Measurements from ENCODE around the gene DCTD.

Gene DCTD

DNA sequence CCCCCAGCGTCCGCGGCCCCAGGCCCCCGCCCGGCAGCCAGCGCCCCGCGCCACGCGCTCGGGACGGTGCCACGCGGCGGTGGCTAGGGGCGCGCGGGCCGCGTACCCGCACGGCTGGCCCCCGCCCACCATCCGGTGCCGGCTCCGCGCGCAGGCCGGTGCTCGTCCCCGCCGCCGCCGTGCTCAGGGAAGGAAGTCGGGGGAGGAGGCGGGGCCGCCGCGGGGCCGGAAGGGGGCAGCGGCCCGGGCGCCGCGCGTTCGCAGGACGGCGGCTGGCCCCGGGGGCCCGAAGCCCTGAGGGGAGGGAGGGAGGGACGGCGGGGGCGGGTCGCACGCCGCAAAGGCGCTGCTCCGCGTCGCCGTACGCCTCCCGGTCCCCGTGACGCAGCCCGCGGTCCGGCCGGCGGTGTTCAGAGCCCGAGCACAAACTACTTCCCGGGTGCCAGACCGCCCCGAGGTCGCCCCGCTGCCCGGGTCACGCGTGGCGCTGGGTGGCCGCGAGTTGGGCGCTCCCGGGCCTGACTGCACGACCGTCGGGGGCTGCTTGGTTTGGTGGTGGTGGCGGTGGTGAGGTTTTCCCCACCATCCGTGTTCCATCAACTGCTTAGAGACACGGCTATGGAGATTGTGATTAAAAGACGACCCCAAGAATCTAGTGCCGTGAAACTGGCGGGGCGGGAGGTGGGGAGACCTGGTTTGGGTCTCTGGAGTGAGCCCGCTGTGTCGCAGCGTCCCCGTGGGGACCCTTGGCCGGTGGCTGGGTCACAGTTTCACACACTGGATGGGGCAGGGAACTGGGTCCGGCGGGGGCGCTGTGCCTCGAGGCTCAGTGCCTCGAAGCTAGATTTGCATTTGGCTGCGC is at the start of gene DCTD:
Gene DCTD (minus strand): TSS at position 205 of the 862 bp plus-strand sequence. CDS start 1,818 bp downstream, outside the sequence.
- peak; percentile 81 to 83 for DNase-seq

DNA sequence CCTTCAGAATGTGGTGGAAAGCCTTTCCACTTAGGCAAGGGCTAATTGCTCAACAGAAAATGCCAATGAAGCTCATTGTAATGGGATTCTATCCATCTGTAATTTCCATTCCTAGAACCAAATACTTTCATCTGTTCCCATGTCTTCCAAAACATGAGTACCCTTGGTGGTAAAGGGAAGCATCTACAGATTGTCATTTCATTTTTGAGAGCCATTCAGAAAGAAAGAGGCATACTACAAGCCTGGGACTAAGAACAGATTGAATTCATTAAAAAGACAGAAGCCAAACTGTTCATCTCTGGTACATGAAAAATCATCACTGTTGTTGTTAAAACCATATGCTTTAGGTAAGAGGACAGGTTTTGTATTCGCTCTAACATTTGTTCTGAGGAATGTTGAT is 43.6 kb upstream of the DCTD start:
- no peak for DNase-seq

DNA sequence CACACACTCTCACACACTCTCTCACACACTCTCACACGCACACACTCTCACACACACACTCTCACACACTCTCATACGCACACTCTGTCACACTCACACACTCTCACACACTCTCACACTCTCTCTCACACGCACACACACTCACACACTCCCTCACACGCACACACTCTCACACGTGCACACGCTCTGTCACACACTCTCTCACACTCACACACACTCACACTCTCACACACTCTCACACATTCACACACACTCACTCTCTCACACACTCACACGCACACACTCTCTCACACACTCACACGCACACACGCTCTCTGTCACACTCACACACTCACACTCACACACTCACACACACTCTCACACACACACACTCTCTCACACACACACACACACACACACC is 43.0 kb upstream of the DCTD start:
- no peak for DNase-seq

DNA sequence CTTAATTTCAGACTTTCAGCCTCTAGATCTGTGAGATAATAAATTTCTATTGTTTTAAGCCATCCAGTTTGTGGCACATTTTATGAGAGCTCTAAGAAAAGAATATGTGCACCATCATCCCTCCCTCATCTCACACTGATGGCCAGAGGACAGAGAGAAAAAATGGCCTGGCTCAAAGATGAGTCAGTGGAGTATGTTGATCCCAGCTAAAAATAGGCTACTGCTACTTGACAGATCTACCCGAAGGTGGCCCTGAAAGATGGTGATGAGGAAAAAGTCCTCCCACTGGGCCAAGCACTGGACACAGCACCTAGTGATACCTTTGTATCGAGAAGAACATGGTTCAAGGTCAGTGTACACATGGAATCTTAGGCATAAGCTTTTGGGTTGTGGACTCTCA is 38.2 kb upstream of the DCTD start:
- no peak for DNase-seq

DNA sequence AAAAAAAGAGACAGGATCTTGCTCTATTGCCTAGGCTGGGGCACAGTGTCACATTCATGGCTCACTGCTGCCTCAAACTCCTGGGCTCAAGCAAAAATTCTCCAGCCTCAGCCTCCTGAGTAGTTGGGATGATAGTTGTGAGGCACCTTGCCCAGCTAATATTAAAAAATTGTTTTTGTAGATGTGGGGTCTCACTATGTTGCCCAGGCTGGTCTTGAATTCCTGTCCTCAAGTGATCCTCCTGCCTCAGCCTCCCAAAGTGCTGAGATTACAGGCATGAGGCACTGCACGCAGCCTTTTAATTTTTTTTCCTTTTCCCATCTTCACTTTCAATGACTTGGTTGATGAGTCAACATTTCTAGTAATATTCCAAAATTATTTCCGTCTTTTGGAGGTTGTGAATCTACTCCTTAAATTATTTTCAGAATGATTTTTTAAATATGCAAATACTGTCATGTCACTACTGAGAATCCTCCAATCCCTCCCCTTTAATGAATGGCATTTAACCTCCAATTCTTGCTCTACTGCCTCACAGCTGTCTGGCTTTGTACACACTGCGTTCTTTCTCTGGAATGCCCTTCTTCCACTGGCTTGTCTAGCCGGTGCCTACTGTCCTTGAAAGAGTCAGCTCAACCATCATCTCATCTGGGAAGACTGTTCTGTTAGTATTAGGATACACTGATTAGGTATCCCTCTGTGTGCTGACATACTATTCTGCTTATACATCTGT is 27.5 kb upstream of the DCTD start:
- no peak for DNase-seq

DNA sequence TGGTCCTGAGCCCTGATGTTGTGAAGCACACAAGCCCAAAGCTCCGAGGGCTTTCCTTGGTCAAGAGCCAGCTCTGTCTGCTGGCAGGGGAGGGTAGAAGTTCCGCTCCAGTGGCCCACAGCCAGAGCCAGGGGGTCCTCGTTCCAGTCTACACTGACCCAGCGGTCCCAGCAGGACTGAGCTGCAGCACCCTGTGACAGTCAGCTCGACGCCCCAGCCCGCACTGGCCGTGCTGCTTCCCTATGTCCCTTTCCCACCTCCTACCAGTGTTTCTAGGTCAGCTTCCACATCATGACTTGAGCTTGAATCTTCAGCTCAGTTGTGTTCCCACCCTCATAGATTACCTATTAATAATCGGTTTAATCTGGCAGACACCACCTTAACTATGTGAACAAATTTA is 22.5 kb upstream of the DCTD start:
- no peak for DNase-seq

DNA sequence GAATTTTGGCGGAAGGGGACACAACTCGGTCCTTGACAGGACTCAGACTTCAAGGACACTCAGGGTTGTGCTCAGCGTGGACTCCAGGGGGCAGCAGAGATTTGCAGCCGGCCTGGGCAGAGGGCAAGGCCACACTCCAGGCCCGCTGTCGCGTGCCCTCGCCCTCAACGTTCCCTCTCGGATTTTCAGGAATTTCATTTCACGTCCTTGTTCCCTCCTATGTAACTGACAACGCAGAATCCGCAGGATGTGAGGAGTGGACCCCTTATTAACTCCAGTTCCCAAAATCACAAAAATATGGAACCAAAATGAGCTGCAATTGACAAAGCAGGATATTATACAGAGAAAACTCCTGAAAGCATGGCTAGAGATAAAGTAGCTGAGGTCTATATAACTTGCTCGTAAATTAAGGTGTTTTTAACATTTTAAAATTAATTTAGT is 21.0 kb upstream of the DCTD start:
- peak; percentile 61 to 64 for DNase-seq

DNA sequence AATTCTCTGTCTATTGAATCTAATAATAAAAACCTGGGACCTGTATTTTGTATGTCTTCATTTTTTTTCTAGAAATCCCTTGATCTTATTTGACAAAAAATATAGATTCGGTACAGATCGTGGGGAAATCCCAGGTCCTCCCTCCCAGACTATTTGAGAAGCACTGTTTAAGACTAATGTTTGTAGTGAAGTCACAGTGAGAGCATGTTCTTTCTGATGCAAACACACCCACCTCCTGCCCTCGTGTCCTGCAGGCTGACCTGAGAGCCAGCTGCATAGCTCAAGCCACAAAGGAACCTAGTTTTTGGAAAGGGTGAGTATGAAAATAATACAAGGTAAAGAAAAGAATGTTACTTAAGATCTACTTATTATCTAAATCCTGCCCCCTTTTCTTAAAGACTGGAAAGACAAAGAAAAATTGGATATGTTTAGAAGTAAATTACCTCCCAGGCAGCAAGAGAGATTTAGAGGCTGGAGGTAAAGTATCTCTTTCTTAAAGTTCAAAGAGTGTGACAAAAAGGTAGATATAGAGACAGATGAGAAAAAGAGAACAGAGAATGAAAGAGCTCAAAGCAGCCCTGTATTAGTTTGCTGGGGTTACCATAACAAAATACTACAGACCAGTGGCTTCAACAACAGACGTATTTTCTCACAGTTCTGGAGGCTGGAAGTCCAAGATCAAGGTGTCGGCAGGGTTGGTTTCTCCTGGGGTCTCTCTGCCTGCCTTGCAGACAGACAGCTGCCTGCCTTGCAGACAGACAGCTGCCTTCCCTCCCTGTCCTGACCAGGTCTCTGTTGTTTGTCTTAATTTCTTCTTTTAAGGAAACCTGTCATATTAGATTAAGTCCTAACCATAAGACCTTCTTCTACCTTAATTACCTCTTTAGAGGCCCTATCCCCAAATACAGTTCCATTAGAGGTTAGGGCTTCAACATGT is 20.4 kb upstream of the DCTD start:
- DNase-seq = no peak

DNA sequence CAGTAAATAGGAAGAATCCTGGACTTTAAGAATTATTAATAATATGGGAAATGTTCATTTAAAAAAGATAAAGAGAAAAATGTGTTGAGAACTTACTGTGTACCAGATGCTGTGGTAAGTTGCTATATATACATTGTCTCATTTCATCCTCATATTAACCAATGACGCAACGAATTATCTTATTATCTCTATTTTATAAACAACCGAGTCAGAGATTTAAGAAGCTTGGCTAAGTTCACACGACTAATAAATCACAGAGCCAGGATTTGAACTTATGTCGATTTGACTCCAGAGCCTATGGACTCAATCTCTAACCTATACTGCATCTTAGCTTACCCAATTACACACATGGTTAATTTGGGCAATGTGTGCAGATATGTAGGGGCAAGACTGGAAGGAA is 15.5 kb upstream of the DCTD start:
- no peak for DNase-seq

DNA sequence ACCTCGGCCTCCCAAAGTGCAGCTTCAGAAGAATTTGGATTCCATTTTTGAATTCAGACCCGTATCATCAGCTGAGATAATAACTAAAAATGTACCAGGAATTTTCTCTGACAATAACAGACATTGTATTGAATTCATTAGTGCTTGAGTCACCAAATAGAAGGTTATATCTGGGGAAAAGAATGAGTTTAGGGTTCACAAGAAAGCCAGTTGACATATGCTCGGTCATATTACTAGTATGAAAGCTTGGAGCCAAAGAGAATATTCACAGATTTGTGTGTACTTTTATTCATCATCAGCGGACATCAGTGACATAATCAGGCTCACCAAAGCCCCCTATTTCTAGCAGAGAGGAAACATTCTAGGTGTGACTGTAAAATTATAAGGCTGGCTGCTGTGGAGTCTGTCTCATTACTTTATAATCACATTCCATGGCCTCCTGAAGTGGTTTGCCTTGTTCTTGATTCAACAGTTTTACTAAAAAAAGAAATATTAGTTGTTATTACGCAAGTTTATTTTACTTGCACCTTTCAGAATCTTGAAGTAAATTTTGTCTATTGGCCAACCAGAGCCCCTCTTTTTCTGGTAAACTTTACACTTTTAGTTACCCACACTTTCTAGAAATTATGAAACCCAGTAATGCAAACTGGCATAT is 14.6 kb upstream of the DCTD start:
- no peak for DNase-seq

DNA sequence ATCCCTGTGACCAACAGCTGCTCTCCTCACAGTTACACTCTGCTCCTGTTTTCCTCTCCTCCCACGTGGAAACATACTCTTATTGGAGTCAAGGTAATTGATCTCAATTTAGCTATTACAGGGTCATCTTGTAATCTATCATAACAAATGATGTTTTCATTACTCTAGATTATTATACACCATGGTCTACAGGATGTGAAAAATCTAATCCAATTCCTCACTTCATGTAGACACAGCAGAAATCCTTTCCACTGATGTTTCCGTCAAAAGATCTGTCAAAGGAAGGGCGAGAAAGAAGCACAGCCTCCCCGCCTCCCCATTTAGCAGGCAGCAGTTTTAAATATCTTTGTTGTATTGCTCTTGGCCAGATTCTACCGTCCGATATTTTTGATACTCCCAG is 13.7 kb upstream of the DCTD start:
- DNase-seq = no peak

DNA sequence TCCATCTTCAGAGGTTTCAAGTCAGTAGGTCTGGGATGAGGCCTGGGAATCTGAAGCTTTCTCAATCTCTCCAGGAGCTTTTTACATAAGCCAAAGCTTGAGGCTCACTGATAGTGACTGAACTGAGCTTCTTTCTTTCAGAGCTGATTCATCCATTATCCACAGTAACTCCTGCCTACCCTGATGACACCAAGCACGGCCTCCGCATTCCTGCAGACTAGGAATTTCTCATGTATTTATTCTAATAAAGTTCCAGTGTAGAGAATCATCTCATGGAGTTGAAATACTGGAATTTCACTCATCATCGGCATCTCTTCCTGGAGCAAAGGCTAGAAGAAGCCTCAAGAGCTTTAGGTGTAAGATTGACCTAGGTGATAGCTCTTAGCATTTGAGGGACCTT is 12.1 kb upstream of the DCTD start:
- no peak for DNase-seq

DNA sequence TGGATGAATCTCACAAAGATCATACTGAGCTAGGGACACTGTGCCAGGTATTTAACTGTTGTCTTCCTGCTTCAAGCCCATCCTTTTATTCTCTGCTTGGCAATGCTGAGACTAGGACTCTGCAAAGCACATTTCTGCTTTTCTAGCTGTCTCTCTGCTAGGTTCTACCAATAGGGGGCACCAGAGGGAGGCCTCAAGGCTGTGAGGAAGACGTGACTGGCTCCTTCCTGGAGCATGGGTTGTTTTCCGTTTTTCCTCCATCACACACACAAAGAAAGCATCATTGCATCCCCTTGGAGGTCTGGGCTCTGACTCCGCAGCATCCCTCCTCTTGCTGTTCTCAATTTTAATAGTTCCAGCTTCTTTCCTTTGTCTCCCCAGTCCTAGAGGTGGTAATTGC is 10.9 kb upstream of the DCTD start:
- DNase-seq = no peak

DNA sequence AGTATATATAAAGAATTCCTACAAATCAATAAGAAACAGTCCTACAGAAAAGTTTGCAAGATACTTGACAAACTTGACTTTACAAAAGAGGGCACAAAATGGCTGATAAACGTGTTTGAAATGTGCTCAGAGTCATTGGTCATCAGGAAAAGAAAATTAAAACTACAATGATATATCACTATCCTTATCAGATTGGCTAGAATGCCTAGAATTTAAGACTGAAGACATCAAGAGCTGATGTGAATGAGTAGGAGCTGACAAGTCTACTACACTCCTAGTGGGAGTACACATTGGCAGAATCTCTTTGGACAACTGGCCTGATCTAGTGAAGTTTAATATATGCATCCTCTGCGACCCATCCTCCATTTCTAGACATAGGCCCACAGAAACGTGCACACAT is 10.3 kb upstream of the DCTD start:
- DNase-seq = no peak

DNA sequence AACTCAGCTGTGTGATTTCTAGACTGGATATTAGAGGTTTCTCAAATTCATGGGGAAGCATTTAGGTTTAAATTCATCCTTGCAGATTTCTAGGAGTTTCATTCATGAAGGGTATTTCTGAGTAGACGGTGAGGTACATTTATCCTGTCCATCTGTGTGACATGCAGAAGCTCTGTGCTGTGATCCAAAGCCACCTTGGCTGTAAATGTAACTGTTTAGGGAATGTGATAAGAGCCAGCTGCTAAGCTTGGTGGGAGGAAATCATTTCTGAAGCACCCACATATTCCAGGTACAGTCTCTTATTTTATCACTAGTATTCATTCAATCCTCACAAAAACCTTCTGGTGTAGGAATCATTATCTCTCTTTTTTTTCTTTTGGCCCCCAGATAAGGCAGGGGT is 8.7 kb upstream of the DCTD start:
- DNase-seq = no peak

DNA sequence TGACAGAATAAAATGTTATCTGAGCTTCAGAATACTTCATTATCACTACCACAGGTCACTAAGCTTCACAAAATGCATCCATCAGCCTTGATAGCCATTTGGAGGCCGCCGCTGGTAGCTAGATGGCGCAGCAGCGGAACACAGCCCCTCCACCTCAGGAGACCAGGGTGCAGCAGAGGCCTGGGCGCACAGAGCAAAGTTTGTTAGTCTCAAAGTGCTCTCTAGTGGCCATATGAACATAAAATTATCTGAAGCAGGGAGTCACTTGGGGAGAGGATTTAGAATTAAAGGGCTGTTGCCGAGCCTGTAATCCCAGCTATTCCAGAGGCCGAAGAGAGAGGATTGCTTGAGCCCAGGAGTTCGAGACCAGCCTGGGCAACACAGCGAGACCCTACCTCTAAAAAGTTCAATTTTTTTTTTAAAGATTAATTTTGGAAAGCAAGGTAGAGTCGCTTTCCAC is 8.1 kb upstream of the DCTD start:
- peak; percentile 73 to 79 for DNase-seq

DNA sequence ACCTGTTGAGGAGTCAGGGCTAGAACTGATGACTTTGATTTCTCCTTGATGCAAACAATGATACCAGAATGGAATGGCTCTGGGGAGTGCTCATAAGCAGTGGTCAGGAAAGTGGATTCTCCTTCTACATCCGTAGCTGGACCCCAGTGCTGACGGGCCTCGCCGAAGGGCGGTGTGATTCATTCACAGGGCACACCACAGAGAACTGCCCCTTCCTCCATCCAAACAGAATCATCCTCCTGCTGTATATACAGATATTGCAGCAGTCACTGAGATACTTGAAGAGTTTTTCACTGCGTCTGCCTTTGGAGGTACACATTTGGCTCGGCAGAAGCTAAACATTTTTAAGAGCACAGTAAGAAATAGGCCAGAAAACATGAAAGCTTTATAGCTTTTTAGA is 7.3 kb upstream of the DCTD start:
- DNase-seq = no peak

DNA sequence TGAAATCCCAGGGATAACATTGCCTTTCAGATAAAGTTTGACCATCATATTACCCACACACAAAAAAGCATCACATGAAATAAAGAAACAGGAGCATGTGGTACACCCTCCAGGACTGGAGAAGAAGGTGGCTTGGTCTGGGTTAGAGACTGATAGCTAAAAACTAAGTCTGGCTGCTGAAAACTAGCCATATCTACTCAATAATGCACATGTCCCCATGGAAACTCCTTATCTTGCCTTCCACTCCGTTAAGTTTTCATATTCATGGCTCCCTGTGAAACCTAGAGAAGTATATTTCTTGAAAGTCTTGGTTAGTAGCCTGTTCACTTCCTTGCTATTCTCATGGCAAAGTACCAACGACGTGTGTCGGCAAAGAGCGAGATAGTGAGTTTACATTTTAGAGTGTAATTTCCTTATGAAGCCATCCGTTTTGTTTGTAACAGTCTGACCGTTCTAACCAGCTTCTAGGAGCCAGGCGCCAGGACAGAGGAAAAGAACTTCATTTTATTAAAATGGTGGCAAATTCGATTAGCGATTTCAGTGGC is 6.7 kb upstream of the DCTD start:
- DNase-seq = no peak

DNA sequence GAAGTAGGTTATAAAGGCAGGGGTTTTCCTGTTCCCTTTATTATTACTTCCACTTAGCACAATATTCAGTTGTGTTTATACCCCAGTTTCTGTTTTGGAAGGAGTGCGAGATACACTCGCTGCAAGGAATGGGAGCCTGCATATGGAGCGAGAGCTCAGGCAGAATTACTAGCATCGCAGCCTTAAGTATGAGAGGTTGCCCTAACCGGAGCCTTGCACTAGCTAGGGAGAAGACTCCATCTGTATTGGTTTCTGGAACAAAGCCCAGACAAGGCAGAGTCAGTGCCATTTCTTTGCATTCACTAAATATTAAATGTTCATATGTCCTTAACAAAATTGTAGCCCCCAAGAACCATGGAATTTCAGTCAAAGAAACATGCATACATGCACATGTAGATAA is 6.2 kb upstream of the DCTD start:
- no peak for DNase-seq

DNA sequence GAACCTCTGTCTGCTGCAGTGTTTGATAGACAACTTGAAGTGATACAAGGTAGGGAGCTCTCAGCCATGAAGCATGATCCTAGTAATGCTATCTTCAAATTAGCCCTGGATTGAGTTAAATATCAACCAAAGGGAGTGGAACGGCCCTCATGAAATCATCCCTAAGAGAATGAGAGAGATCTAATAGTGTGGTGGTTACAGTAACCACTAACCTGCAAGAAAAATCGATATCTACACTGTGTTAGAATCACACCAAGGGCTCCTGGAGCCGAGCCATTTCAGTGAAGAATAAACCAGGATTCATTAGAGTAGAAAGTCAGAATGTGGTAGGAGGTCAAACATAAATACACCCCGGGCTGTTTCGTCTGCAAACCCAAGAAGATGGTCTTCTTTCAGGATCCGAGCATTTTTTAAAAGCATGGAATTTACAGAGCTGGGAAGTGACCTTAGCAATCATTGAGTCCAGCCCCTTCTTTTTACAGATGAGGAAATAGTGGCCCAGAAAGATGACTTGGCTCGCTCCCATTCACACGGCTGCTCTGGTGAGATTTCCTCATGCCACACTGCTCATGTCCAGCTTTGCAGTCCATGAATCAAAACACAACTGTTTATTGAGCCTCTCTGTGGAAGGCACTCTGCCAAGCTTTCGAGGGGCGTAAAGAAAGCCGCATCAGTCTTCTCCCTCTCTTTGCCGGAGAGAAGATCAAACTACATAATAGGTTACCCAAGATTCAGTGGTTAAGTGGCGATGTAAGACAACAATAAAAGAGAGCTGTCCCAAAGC is 5.5 kb upstream of the DCTD start:
- DNase-seq = no peak

DNA sequence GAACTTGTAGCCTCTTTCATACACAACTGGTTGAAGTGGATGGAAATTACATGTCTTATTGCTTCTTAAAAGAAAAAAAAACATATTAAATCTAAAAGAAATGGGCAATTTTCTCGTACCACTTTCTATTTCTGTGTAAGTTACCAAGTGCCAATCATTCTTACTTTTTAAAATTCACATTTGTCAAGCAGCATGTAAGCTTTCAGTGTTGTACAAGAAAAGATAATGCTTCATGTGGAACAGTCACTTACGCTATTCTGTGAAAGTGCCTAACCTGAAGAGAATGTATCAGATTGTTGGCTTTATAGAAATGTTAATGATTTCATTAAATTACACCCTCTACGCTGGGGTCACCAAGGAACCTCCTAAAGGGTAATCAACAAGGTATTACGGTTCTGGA is 4.4 kb upstream of the DCTD start:
- no peak for DNase-seq

Measured in CD4-positive, alpha-beta T cell treated with Interleukin-1 beta for 1 hour (primary cell).